Prostate gland (tissue), 2 donors: ENCODE results near the gene DUSP22.

Experiments used
- POLR2A ChIP-seq: fragments of 450-650 bp; IDR thresholded peaks from one replicate; pipeline ENCODE4 v1.6.1; 2016; ENCODE audit warnings: antibody characterized with exemption, mild to moderate bottlenecking
- POLR2AphosphoS5 ChIP-seq: sonication (generic); formaldehyde crosslinking; IDR thresholded peaks from one replicate; pipeline ENCODE4 v1.6.1; 2017; ENCODE audit warnings: antibody characterized with exemption
- TF ChIP-seq, protein P1 (sequence below), 4 experiments: fragments of 200-600 bp in 2 of 4; fragments of 450-650 bp in 2 of 4; sonication (generic) in 2 of 4; IDR thresholded peaks; 1 replicate in 3 of 4; 2 replicates in 1 of 4; pipeline ENCODE4 v1.5.1; 2016 to 2019; ENCODE audit warnings: antibody characterized with exemption in 4 of 4, mild to moderate bottlenecking in 2 of 4, moderate library complexity in 2 of 4

GRCh38 chr6:314377-314776 lies 22.1 kb downstream of the DUSP22 start:
- TF ChIP-seq, protein P1, sequence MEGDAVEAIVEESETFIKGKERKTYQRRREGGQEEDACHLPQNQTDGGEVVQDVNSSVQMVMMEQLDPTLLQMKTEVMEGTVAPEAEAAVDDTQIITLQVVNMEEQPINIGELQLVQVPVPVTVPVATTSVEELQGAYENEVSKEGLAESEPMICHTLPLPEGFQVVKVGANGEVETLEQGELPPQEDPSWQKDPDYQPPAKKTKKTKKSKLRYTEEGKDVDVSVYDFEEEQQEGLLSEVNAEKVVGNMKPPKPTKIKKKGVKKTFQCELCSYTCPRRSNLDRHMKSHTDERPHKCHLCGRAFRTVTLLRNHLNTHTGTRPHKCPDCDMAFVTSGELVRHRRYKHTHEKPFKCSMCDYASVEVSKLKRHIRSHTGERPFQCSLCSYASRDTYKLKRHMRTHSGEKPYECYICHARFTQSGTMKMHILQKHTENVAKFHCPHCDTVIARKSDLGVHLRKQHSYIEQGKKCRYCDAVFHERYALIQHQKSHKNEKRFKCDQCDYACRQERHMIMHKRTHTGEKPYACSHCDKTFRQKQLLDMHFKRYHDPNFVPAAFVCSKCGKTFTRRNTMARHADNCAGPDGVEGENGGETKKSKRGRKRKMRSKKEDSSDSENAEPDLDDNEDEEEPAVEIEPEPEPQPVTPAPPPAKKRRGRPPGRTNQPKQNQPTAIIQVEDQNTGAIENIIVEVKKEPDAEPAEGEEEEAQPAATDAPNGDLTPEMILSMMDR (IDR thresholded peaks at IDR 0.05): no peak
- TF ChIP-seq POLR2A (no peak), POLR2AphosphoS5 (no peak)
